Neural progenitor cell (in vitro differentiated cells): ENCODE results near the gene TMEM100. TPM values are rescaled to one million over a fixed set of nuclear protein-coding genes. Genes with fewer than 3 reads are reported as not detected.

ENCODE experiments used
- DNase-seq: peaks from one replicate; pipeline ENCODE4 v3.0.0-alpha.2; 2016; ENCODE audit warnings: low spot score
- H2AFZ ChIP-seq: fragments of 200-600 bp; sonication (generic); replicated peaks from 2 replicates; pipeline ENCODE4 v1.6.1; 2016; ENCODE audit warnings: antibody characterized with exemption
- H3F3A ChIP-seq: fragments of 200-600 bp; sonication (generic); 2 replicates; pipeline ENCODE4 v1.6.1; 2016; ENCODE audit warnings: antibody characterized with exemption, low read depth
- H3K27ac ChIP-seq: fragments of 200-600 bp; sonication (generic); 2 replicates; pipeline ENCODE4 v1.5.1; 2016; ENCODE audit warnings: mild to moderate bottlenecking
- H3K27me3 ChIP-seq: fragments of 200-600 bp; sonication (generic); 2 replicates; pipeline ENCODE4 v1.6.1; 2016; ENCODE audit warnings: mild to moderate bottlenecking, moderate library complexity
- H3K36me3 ChIP-seq: fragments of 200-600 bp; sonication (generic); 2 replicates; pipeline ENCODE4 v1.5.1; 2016
- H3K4me1 ChIP-seq: fragments of 200-600 bp; sonication (generic); 2 replicates; pipeline ENCODE4 v1.6.1; 2016; ENCODE audit warnings: mixed run types
- H3K4me2 ChIP-seq: fragments of 200-600 bp; sonication (generic); 2 replicates; pipeline ENCODE4 v1.6.1; 2016
- H3K4me3 ChIP-seq: fragments of 200-600 bp; sonication (generic); 2 replicates; pipeline ENCODE4 v1.5.1; 2016
- H3K79me2 ChIP-seq: fragments of 200-600 bp; sonication (generic); 2 replicates; pipeline ENCODE4 v1.6.1; 2016; ENCODE audit warnings: low read depth
- H3K9ac ChIP-seq: fragments of 200-600 bp; sonication (generic); 2 replicates; pipeline ENCODE4 v1.6.1; 2016
- H3K9me3 ChIP-seq: fragments of 200-600 bp; sonication (generic); 2 replicates; pipeline ENCODE4 v1.5.1; 2016; ENCODE audit warnings: low read depth
- H4K20me1 ChIP-seq: fragments of 200-600 bp; sonication (generic); 2 replicates; pipeline ENCODE4 v1.6.1; 2016; ENCODE audit warnings: low read depth
- H3K27ac Mint-ChIP-seq: 3 replicates; pipeline ENCODE4 v1.8.0; 2021; ENCODE audit warnings: mixed read lengths
- H3K27me3 Mint-ChIP-seq: 2 replicates; pipeline ENCODE4 v1.8.0; 2022; ENCODE audit warnings: low read depth, mild to moderate bottlenecking, inconsistent platforms, moderate library complexity, mixed read lengths; ENCODE audit not compliant: insufficient read depth
- H3K36me3 Mint-ChIP-seq: 3 replicates; pipeline ENCODE4 v1.8.0; 2021; ENCODE audit warnings: mixed read lengths
- H3K4me1 Mint-ChIP-seq: 3 replicates; pipeline ENCODE4 v1.8.0; 2021; ENCODE audit warnings: mixed read lengths
- H3K4me3 Mint-ChIP-seq: 3 replicates; pipeline ENCODE4 v1.8.0; 2021; ENCODE audit warnings: mild to moderate bottlenecking, moderate library complexity, mixed read lengths
- H3K9me3 Mint-ChIP-seq: 3 replicates; pipeline ENCODE4 v1.8.0; 2020; ENCODE audit warnings: mixed read lengths
- EZH2 ChIP-seq: fragments of 200-600 bp; sonication (generic); IDR thresholded peaks from 2 replicates; pipeline ENCODE4 v1.6.1; 2017; ENCODE audit warnings: antibody characterized with exemption, mild to moderate bottlenecking, moderate library complexity
- EZH2phosphoT487 ChIP-seq: fragments of 200-600 bp; sonication (generic); IDR thresholded peaks from 2 replicates; pipeline ENCODE4 v1.6.1; 2017; ENCODE audit warnings: antibody characterized with exemption
- total RNA-seq: library from RNA; depleted of rRNA; stranded (reverse); fragments of >200 nt; gene quantifications from 2 replicates; pipeline ENCODE4 v1.2.3, GENCODE V29; 2015; ENCODE audit warnings: low replicate concordance
- TF ChIP-seq, protein P1 (sequence below): fragments of 200-600 bp; sonication (generic); IDR thresholded peaks from 2 replicates; pipeline ENCODE4 v1.5.1; 2017; ENCODE audit warnings: antibody characterized with exemption, mild to moderate bottlenecking

TMEM100 gene
- total RNA-seq, 1 donor from 2014 or later: 1.2 TPM

DNA sequence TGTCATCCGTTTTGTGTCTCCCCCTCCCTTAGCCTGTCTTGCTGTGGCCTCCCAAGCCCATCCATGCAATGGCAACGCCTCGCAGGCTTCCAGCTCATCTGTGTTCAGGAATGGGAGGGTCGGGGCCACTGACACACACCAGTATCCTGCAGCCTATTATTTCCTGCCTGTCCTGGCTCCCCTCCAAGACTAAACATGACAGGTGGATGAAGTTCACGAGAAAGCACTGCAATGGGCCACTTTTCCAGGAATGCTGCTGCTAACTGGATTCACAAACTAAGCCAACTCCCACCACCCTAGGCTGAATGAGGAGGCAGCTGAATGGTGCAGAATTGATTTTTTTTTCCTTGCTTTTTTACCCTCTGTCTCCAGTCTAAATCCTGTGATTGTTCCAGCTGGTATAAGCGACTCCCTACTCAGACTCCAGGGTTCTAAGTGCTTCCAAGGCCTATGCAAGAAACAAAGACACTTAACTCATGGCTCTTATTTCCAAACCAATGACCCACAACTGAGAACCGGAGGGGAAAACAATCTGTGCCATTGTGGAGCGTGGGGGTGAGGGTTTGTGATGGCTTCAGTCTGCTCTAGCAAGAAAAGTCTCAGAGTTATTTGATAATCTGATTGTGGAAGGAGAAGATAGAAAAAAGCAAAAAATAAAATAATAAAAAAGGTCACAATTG, 23.3 kb downstream of the TMEM100 start:
- Histone ChIP-seq H3K4me1 (peaks cover 18% of the 10 kb centered on the region), H3K9ac (no peak overlapping the region), H3K9me3 (no peaks in the 10 kb centered on the region), H3K27me3 (no peaks in the 10 kb centered on the region), H4K20me1 (no peaks in the 10 kb centered on the region), H3K36me3 (no peaks in the 10 kb centered on the region), H3K4me2 (peak overlapping the region; percentile 37), H3K27ac (peak overlapping the region; percentile 45), H3K79me2 (no peaks in the 10 kb centered on the region), H2AFZ (no peak overlapping the region), H3F3A (peaks cover 16% of the 10 kb centered on the region), H3K4me3 (no peak overlapping the region)
- Mint-ChIP-seq H3K9me3 (peaks cover 3% of the 10 kb centered on the region), H3K4me3 (peak overlapping the region; percentile 44), H3K27me3 (peaks cover 3% of the 10 kb centered on the region), H3K4me1 (peaks cover 8% of the 10 kb centered on the region), H3K36me3 (no peaks in the 10 kb centered on the region), H3K27ac (no peak overlapping the region)
- TF ChIP-seq, protein P1, sequence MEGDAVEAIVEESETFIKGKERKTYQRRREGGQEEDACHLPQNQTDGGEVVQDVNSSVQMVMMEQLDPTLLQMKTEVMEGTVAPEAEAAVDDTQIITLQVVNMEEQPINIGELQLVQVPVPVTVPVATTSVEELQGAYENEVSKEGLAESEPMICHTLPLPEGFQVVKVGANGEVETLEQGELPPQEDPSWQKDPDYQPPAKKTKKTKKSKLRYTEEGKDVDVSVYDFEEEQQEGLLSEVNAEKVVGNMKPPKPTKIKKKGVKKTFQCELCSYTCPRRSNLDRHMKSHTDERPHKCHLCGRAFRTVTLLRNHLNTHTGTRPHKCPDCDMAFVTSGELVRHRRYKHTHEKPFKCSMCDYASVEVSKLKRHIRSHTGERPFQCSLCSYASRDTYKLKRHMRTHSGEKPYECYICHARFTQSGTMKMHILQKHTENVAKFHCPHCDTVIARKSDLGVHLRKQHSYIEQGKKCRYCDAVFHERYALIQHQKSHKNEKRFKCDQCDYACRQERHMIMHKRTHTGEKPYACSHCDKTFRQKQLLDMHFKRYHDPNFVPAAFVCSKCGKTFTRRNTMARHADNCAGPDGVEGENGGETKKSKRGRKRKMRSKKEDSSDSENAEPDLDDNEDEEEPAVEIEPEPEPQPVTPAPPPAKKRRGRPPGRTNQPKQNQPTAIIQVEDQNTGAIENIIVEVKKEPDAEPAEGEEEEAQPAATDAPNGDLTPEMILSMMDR: no peak
- no peak for TF ChIP-seq EZH2phosphoT487
- DNase-seq: peak; percentile 63

GRCh38 chr17:55694286-55694910, 28.3 kb downstream of the TMEM100 start:
- H3F3A ChIP-seq: peaks cover 9% of the 10 kb centered on the region
- Mint-ChIP-seq H3K4me3 (no peak overlapping the region), H3K4me1 (peaks cover 8% of the 10 kb centered on the region), H3K36me3 (no peaks in the 10 kb centered on the region), H3K9me3 (no peaks in the 10 kb centered on the region), H3K27ac (no peak overlapping the region), H3K27me3 (peaks cover 3% of the 10 kb centered on the region)
- no peaks in the 10 kb centered on the region for H3K36me3 ChIP-seq
- no peak overlapping the region for H3K27ac ChIP-seq
- H3K9ac ChIP-seq: no peak overlapping the region
- no peak overlapping the region for H3K4me3 ChIP-seq
- no peaks in the 10 kb centered on the region for H3K9me3 ChIP-seq
- no peaks in the 10 kb centered on the region for H3K79me2 ChIP-seq
- H2AFZ ChIP-seq: no peak overlapping the region
- DNase-seq: no peak
- no peaks in the 10 kb centered on the region for H3K27me3 ChIP-seq
- no peaks in the 10 kb centered on the region for H4K20me1 ChIP-seq
- TF ChIP-seq EZH2: no peak
- TF ChIP-seq, protein P1: no peak
- TF ChIP-seq EZH2phosphoT487: no peak
- H3K4me2 ChIP-seq: no peak overlapping the region
- peaks cover 10% of the 10 kb centered on the region for H3K4me1 ChIP-seq

DNA sequence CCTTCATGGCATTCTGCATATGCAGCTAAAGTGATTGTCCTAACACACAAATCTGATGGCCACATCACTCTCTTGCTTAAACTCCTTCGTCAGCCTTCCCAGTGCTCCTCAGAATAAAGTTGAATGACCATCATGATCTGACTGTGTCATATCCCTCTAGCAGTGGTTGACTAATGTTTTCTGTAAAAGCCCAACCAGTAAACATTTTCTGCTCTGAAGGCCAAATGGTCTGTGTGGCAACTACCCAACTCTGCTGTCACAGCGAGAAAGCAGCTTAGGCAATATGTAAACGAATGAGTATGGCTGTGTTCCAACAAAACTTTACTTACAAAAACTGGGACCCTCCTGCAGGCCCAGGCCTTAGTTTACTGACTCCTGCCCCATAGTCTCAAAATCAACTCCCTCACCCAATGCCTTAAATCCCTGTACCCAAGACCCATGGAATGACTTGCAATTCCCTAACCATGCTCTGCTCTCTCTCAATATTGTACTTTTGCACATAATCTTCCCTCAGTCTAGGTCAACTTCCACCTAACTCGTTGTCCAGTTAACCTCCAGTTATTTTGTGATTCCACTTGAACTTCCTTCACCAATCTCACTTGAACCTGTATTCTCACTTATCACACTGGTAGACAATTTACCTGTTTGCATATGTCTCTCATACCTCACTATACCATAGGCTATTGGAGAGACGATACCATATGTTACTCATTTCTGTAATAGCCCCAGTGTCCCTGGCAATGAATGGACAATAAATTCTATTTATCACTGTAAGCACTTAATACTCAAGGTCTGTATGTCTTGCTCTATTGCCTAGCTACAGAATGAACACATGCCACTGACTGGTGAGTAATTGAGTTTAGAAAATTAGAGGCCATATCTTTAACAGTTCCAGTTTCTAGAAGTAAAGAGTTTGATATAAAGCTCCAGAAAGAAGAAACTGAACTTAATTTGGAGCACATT, 29.1 kb downstream of the TMEM100 start:
- H3K27ac Mint-ChIP-seq: no peak overlapping the region
- Histone ChIP-seq H3K4me2 (no peak overlapping the region), H3F3A (peaks cover under 1% of the 10 kb centered on the region), H2AFZ (no peak overlapping the region), H4K20me1 (no peaks in the 10 kb centered on the region), H3K79me2 (no peaks in the 10 kb centered on the region), H3K36me3 (no peaks in the 10 kb centered on the region), H3K4me3 (no peak overlapping the region), H3K9ac (no peak overlapping the region), H3K9me3 (no peaks in the 10 kb centered on the region), H3K27ac (no peak overlapping the region), H3K27me3 (no peaks in the 10 kb centered on the region), H3K4me1 (peaks cover under 1% of the 10 kb centered on the region)
- peaks cover 4% of the 10 kb centered on the region for H3K4me1 Mint-ChIP-seq
- no peak for DNase-seq
- TF ChIP-seq EZH2phosphoT487 (no peak), EZH2 (no peak)
- TF ChIP-seq, protein P1: no peak
- H3K27me3 Mint-ChIP-seq: peaks cover 3% of the 10 kb centered on the region
- no peak overlapping the region for H3K4me3 Mint-ChIP-seq
- H3K9me3 Mint-ChIP-seq: no peaks in the 10 kb centered on the region
- no peaks in the 10 kb centered on the region for H3K36me3 Mint-ChIP-seq
